SK-N-SH treated with all-trans-retinoic acid at 6 μM for 48 hours (cell line): Measurements from ENCODE around the gene MIAT.

Experiments used
- ATAC-seq: fragments of 200-7000 bp; cut with Tn5 transposase; 3 replicates; pipeline ENCODE4 v1.9.1; 2020; ENCODE audit warnings: mild to moderate bottlenecking, moderate library complexity
- ARNTL ChIP-seq: fragments of 450-650 bp; formaldehyde crosslinking; IDR thresholded peaks from 2 replicates; pipeline ENCODE4 v1.5.0; 2020; ENCODE audit warnings: low read depth, mild to moderate bottlenecking, moderate library complexity, borderline replicate concordance
- BACH2 ChIP-seq: fragments of 250-450 bp; sonication (Bioruptor Pico); IDR thresholded peaks from 2 replicates; pipeline ENCODE4 v1.9.0; 2021; ENCODE audit warnings: mild to moderate bottlenecking, borderline replicate concordance
- CSDC2 ChIP-seq: fragments of 250-450 bp; sonication (Bioruptor Pico); IDR thresholded peaks from 2 replicates; pipeline ENCODE4 v1.5.0; 2020; ENCODE audit warnings: mild to moderate bottlenecking, moderate library complexity
- ESRRG ChIP-seq: fragments of 250-450 bp; sonication (Bioruptor Pico); IDR thresholded peaks from 2 replicates; pipeline ENCODE4 v1.6.1; 2021; ENCODE audit warnings: mild to moderate bottlenecking
- GLIS3 ChIP-seq: fragments of 250-450 bp; sonication (Bioruptor Pico); IDR thresholded peaks from 2 replicates; pipeline ENCODE4 v1.5.0; 2020; ENCODE audit warnings: mild to moderate bottlenecking, moderate library complexity
- ISL1 ChIP-seq: fragments of 250-450 bp; sonication (Bioruptor Pico); IDR thresholded peaks from 2 replicates; pipeline ENCODE4 v2.1.2; 2022; ENCODE audit warnings: mild to moderate bottlenecking, moderate library complexity
- OSR1 ChIP-seq: fragments of 250-450 bp; sonication (Bioruptor Pico); IDR thresholded peaks from 2 replicates; pipeline ENCODE4 v1.8.0; 2022; ENCODE audit warnings: moderate library complexity, mild to moderate bottlenecking, inconsistent platforms
- PPARA ChIP-seq: fragments of 250-450 bp; sonication (Bioruptor Pico); IDR thresholded peaks from 2 replicates; pipeline ENCODE4 v1.5.0; 2020; ENCODE audit warnings: mild to moderate bottlenecking, borderline replicate concordance
- RARB ChIP-seq: fragments of 250-450 bp; sonication (Bioruptor Pico); IDR thresholded peaks from 2 replicates; pipeline ENCODE4 v1.8.0; 2021; ENCODE audit warnings: mild to moderate bottlenecking, moderate library complexity
- SNAI2 ChIP-seq: fragments of 250-450 bp; sonication (Bioruptor Pico); IDR thresholded peaks from 2 replicates; pipeline ENCODE4 v1.5.0; 2020; ENCODE audit warnings: mild to moderate bottlenecking, moderate library complexity
- TCF4 ChIP-seq: fragments of 250-450 bp; sonication (Bioruptor Pico); IDR thresholded peaks from 2 replicates; pipeline ENCODE4 v1.8.0; 2021; ENCODE audit warnings: mild to moderate bottlenecking, moderate library complexity, borderline replicate concordance
- TOX ChIP-seq: fragments of 250-450 bp; sonication (Bioruptor Pico); IDR thresholded peaks from 2 replicates; pipeline ENCODE4 v1.8.0; 2021; ENCODE audit warnings: mild to moderate bottlenecking, moderate library complexity, borderline replicate concordance
- ZC3H10 ChIP-seq: fragments of 250-450 bp; sonication (Bioruptor Pico); IDR thresholded peaks from 2 replicates; pipeline ENCODE4 v1.5.1; 2021; ENCODE audit warnings: mild to moderate bottlenecking, moderate library complexity
- ZFP3 ChIP-seq: fragments of 250-450 bp; sonication (Bioruptor Pico); IDR thresholded peaks from 2 replicates; pipeline ENCODE4 v1.5.0; 2020; ENCODE audit warnings: mild to moderate bottlenecking, moderate library complexity
- ZFP30 ChIP-seq: fragments of 450-650 bp; formaldehyde crosslinking; IDR thresholded peaks from 2 replicates; pipeline ENCODE4 v1.5.0; 2022; ENCODE audit warnings: mild to moderate bottlenecking, moderate library complexity
- ZNF70 ChIP-seq: fragments of 450-650 bp; formaldehyde crosslinking; IDR thresholded peaks from 2 replicates; pipeline ENCODE4 v1.5.0; 2020; ENCODE audit warnings: mild to moderate bottlenecking, moderate library complexity
- ZNF8 ChIP-seq: fragments of 450-650 bp; formaldehyde crosslinking; IDR thresholded peaks from 2 replicates; pipeline ENCODE4 v1.5.0; 2020; ENCODE audit warnings: mild to moderate bottlenecking, moderate library complexity
- TF ChIP-seq, protein P1 (sequence below): fragments of 250-450 bp; sonication (Bioruptor Pico); IDR thresholded peaks from 2 replicates; pipeline ENCODE4 v1.5.0; 2020; ENCODE audit warnings: mild to moderate bottlenecking, moderate library complexity
- TF ChIP-seq, protein P2 (sequence below): fragments of 250-450 bp; sonication (Bioruptor Pico); IDR thresholded peaks from 2 replicates; pipeline ENCODE4 v1.8.0; 2020; ENCODE audit warnings: mild to moderate bottlenecking, moderate library complexity, borderline replicate concordance
- TF ChIP-seq, protein P3 (sequence below): fragments of 250-450 bp; sonication (Bioruptor Pico); IDR thresholded peaks from 2 replicates; pipeline ENCODE4 v1.5.1; 2020; ENCODE audit warnings: low read depth, mild to moderate bottlenecking, moderate library complexity
- TF ChIP-seq, protein P4 (sequence below): fragments of 250-450 bp; sonication (Bioruptor Pico); IDR thresholded peaks from 2 replicates; pipeline ENCODE4 v1.5.1; 2021; ENCODE audit warnings: mild to moderate bottlenecking, moderate library complexity

MIAT gene

DNA sequence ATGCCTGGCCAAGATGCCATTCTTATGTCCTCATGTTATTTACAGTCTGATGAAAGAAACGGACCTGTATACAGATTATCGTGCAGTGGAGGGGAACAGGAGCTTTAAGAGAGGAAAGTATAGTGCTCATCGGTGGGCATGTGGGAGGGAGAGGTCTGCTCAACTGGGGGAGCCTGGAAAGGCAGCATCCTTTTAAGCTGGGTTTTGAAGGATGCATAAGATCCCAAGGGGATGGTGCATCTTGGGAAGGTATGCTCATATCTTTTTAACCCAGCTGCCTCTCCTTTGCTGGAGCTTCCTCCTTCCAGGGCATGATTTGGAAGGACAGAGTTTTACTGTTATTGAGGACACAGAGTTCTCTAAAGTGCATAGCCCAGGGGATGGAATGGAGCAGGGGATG is 34.8 kb downstream of the MIAT start:
- no peak for ATAC-seq
- 0 out of 2 replicates have a peak, but pooled peaks have one; percentile 51 for TF ChIP-seq ZFP3 (CRISPR knock-in tag)
- no peak for TF ChIP-seq ZFP30 (CRISPR knock-in tag)

- TF ChIP-seq ZC3H10 (CRISPR knock-in tag) = no peak
- TF ChIP-seq, protein P1, sequence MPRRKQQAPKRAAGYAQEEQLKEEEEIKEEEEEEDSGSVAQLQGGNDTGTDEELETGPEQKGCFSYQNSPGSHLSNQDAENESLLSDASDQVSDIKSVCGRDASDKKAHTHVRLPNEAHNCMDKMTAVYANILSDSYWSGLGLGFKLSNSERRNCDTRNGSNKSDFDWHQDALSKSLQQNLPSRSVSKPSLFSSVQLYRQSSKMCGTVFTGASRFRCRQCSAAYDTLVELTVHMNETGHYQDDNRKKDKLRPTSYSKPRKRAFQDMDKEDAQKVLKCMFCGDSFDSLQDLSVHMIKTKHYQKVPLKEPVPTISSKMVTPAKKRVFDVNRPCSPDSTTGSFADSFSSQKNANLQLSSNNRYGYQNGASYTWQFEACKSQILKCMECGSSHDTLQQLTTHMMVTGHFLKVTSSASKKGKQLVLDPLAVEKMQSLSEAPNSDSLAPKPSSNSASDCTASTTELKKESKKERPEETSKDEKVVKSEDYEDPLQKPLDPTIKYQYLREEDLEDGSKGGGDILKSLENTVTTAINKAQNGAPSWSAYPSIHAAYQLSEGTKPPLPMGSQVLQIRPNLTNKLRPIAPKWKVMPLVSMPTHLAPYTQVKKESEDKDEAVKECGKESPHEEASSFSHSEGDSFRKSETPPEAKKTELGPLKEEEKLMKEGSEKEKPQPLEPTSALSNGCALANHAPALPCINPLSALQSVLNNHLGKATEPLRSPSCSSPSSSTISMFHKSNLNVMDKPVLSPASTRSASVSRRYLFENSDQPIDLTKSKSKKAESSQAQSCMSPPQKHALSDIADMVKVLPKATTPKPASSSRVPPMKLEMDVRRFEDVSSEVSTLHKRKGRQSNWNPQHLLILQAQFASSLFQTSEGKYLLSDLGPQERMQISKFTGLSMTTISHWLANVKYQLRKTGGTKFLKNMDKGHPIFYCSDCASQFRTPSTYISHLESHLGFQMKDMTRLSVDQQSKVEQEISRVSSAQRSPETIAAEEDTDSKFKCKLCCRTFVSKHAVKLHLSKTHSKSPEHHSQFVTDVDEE (CRISPR knock-in tag) = no peak
- TF ChIP-seq ZNF8 (CRISPR knock-in tag) = no peak
- TF ChIP-seq CSDC2 (CRISPR knock-in tag) = no peak
- no peak for TF ChIP-seq ESRRG (CRISPR knock-in tag)
- no peak for ATAC-seq
These were observed 39.8 kb downstream of the MIAT start for GRCh38 chr22:26697151-26697550.

DNA sequence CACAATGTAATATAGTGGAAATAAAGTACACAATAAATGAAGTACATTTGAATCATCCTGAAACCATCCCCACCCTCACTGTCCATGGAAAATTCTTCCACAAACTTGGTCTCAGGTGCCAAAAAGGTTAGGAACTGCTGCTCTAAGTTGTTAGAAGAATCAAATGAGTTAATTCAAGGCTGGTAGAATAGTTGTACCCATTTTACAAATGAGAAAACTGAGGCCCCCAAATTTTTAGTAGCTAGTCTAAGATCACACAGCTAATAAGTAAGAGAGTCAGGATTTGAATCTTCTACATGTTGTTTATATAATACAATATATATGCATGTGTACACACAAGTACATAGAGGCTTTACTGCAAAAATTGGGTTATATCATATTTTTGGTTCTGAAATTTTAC is 43.1 kb downstream of the MIAT start:
- ATAC-seq = no peak
- TF ChIP-seq SNAI2 = no peak
- no peak for TF ChIP-seq PPARA (CRISPR knock-in tag)
- TF ChIP-seq CSDC2 (CRISPR knock-in tag) = no peak
- TF ChIP-seq ZC3H10 (CRISPR knock-in tag) = no peak
- no peak for TF ChIP-seq OSR1 (CRISPR knock-in tag)
- TF ChIP-seq ISL1 (CRISPR knock-in tag) = no peak
- TF ChIP-seq, protein P2, sequence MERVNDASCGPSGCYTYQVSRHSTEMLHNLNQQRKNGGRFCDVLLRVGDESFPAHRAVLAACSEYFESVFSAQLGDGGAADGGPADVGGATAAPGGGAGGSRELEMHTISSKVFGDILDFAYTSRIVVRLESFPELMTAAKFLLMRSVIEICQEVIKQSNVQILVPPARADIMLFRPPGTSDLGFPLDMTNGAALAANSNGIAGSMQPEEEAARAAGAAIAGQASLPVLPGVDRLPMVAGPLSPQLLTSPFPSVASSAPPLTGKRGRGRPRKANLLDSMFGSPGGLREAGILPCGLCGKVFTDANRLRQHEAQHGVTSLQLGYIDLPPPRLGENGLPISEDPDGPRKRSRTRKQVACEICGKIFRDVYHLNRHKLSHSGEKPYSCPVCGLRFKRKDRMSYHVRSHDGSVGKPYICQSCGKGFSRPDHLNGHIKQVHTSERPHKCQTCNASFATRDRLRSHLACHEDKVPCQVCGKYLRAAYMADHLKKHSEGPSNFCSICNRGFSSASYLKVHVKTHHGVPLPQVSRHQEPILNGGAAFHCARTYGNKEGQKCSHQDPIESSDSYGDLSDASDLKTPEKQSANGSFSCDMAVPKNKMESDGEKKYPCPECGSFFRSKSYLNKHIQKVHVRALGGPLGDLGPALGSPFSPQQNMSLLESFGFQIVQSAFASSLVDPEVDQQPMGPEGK (CRISPR knock-in tag) = no peak
- TF ChIP-seq, protein P3, sequence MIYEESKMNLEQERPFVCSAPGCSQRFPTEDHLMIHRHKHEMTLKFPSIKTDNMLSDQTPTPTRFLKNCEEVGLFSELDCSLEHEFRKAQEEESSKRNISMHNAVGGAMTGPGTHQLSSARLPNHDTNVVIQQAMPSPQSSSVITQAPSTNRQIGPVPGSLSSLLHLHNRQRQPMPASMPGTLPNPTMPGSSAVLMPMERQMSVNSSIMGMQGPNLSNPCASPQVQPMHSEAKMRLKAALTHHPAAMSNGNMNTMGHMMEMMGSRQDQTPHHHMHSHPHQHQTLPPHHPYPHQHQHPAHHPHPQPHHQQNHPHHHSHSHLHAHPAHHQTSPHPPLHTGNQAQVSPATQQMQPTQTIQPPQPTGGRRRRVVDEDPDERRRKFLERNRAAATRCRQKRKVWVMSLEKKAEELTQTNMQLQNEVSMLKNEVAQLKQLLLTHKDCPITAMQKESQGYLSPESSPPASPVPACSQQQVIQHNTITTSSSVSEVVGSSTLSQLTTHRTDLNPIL (CRISPR knock-in tag) = no peak
- no peak for TF ChIP-seq ESRRG (CRISPR knock-in tag)
- no peak for TF ChIP-seq GLIS3 (CRISPR knock-in tag)
- TF ChIP-seq ZNF8 (CRISPR knock-in tag) = no peak
- no peak for TF ChIP-seq TOX (CRISPR knock-in tag)
- no peak for TF ChIP-seq RARB (CRISPR knock-in tag)
- TF ChIP-seq, protein P1 (CRISPR knock-in tag) = no peak
- no peak for TF ChIP-seq BACH2 (CRISPR knock-in tag)
- no peak for TF ChIP-seq TCF4 (CRISPR knock-in tag)
- TF ChIP-seq ZFP30 (CRISPR knock-in tag) = no peak
- TF ChIP-seq, protein P4, sequence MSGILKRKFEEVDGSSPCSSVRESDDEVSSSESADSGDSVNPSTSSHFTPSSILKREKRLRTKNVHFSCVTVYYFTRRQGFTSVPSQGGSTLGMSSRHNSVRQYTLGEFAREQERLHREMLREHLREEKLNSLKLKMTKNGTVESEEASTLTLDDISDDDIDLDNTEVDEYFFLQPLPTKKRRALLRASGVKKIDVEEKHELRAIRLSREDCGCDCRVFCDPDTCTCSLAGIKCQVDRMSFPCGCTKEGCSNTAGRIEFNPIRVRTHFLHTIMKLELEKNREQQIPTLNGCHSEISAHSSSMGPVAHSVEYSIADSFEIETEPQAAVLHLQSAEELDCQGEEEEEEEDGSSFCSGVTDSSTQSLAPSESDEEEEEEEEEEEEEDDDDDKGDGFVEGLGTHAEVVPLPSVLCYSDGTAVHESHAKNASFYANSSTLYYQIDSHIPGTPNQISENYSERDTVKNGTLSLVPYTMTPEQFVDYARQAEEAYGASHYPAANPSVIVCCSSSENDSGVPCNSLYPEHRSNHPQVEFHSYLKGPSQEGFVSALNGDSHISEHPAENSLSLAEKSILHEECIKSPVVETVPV = no peak
- no peak for TF ChIP-seq ARNTL (CRISPR knock-in tag)
- TF ChIP-seq ZNF70 (CRISPR knock-in tag) = no peak
